HG03469 (cell line): ENCODE results near the gene OSBPL10.
"Not testable (repeated sequence)": the region's sequence is repeated elsewhere in the genome, so short reads cannot be mapped to it uniquely, and the experiment has no call there.

ENCODE experiments used
- ATAC-seq: cut with Tn5 transposase; IDR thresholded peaks from one replicate; pipeline ENCODE4 v1.9.1; 2021; ENCODE audit warnings: mild to moderate bottlenecking, moderate library complexity, moderate number of reproducible peaks; ENCODE audit not compliant: unreplicated experiment

The OSBPL10 gene

DNA sequence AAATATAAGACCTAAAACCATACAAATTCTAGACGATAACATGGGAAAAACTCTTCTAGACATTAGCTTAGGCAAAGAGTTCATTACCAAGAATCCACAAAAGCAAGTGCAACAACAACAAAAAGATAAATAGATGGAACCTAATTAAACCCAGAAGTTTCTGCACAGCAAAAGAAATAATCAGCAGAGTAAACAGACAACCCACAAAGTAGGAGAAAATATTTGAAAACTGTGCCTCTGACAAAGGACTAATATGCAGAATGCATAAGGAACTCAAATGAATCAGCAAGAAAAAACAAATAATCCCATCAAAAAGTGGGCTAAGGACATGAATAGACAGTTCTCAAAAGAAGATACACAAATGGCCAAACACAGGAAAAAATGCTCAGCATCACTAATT is 198.8 kb downstream of the OSBPL10 start:
- ATAC-seq, result not testable (repeated sequence)

DNA sequence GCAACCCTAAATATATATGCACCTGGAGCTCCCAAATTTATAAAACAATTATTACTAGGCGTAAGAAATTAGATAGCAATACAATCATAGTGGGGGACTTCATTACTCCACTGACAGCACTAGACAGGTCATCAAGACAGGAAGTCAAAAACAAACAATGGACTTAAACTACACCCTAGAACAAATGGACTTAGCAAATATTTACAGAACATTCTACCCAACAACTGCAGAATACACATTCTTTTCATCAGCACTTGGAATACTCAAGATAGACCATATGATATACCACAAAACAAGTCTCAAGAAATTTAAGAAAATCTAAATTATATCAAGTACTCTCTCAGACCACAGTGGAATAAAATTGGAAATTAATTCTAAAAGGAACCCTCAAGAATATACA is 201.5 kb downstream of the OSBPL10 start:
- ATAC-seq, result no peak

DNA sequence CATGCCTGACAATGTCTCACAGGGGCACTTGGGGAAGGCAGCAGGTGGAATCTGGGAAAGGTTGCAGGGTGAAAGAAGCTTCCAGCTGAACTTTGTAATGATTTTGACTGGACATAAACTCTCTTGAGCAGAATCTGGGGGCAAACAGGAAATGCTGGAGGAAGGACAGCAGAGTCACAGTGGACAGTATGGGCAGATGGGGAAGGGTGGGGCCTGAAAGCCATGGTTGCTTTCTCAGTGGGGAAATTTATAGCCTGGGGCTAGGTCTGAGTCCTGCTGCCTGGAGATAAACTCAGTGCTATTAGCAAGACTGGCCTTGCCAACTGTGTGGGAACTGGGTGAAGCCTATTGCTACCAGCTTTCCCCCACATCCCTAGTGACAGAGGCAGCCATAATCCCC is 203.2 kb downstream of the OSBPL10 start:
- ATAC-seq, result no peak

DNA sequence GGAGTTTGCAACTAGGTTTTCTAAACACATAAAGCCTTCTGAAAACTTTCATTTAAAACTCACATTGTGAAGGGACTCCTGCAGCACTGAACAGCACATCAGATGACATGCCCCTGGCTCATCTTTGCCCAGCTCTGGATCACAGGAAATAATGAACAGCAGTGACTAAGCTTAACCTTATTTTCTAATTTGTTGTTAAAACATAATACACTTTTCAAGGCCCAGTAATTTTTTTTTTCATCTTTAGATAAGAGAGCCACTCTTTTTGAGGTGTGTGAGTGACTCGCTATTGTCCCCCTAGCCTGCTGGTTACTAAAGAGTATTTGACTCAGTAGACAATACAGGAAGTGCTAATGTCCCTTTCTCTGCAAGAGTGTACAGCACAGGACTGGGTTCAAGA is 204.0 kb downstream of the OSBPL10 start:
- ATAC-seq, result no peak

DNA sequence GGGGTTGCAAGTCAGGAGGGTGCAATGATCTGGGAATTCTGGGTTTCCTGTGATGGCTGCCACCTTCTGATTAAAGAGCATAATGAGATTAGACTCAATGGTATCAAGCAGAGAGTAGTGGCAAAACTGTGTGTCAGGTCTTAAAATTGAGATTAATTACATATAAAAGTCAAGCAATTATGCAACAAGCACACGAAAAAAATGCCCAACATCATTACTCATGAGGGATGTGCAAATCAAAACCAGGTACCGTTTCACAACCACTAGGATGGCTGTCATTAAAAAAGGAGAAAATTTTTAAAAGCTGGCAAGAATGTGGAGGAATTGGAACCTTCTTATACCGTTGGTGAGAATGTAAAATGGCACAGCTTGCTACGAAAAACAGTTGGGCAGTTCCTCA is 205.0 kb downstream of the OSBPL10 start:
- ATAC-seq, result no peak

DNA sequence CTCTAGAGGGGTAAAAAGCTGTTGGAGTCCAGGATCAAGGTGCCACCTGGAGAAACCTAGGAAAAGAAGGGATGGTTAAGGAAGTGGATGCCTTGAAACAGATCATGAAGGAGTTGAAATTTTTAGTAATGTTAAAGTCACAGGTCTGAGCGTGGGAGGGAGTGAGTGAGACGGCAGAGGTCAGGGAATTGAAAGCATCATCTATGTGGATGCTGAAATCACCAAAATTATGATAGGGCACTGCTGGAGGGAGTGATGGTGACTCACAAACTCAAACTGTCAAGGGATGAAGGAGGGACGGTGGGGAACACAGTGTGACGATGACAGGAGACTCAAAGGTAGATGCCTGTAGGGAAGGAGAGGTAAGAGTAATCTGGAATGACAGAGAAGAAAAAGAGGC is 205.7 kb downstream of the OSBPL10 start:
- ATAC-seq, result no peak

DNA sequence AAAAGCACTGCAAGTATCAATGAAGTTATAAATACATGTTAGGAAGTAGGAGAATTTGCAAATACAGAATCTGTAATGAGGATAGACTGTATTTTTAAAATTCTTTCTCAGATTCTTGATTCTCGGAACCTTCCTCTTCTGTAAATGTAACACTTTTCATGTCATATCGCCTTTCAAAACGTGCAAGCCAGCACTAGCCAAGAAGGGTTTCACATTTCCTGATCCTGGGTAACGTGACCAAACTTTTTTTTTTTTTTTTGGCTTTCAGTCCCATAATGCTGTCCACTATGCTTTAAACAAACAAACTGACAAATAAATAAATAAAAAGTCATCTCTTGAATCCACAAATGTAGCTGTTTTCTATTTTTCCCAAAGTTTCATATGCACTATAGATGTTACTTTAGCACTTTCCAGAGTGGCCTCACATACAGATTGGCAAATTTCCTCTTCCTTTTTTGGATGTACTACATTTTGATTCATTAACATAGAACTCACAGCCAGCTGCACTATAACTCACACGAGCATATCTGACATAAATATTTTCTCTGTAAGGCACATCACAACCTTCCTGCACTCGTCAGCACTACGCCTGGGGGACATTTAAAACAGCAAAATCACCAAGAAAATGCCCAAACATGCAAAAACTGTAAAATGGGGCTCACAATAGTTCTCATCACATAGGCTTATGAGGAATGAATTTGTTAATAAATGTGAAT is 208.1 kb downstream of the OSBPL10 start:
- no peak for ATAC-seq

DNA sequence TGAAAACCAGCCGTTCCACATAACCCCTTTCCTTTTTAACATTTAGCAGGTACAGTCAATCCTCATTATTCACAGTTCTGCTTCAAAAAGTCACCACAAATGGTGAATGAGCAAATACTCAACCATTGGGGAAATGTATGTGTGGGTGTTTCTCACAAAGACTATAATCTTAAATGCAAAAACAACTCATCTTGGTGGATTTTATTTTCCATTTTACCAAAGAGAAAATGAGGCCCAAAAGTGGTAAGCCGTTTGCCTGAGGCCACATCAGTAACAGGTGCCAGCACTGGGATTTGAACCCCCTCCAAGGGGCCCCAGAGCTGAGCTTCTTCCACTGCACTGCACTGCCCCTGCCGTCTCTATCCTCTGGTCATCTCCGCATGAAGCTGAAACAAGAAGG is 208.8 kb downstream of the OSBPL10 start:
- no peak for ATAC-seq

DNA sequence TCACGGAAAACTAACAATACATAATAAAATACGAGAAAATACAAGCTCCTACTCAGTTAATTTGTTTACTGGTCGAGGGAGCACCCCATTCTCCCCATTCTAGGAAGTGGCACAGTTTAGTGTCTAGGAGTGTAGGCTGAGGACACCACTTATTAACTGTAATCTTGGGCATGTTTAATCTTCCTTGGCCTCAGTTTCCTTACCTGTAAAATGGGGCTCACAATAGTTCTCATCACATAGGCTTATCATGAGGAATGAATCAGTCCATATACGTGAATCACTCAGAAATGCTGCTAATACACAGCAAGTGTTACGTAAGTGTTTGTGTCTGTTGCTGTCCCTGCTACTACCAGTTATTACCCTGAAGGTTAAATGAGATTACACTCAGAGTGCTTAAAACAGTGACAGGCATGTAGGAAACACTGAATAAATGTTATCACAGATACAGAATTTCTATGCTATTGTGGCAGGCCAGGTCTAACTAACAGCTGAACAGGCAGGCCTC is 210.2 kb downstream of the OSBPL10 start:
- no peak for ATAC-seq

DNA sequence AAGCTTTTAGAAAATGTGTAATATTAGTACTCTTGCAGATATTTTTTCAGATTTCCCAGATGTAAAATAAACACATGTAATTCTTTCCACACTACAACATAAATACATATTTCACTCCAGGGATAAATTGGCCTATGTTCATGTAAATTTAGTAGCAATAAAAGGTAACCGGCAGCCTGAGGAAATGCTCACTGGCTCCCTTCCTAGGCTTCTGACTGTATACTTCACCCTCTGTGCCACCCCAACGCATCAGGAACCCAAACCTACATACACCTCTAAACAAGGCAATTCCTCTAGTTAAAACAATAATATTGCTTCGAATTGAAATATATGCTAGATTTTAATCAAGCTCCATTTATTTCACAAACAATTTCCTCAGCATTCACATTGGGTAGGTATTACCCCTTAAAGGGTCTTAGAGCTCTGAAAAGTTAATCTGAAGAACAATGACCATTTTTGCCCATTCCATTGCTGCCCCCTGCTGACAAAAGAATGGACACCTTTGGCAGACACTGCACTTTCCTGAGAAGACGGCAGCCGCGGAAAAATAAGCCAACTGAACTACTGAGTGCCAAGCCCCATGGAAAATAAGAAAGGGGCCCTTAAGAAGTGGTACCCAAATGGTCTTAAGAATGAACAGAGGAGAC is 212.5 kb downstream of the OSBPL10 start:
- ATAC-seq, result no peak

DNA sequence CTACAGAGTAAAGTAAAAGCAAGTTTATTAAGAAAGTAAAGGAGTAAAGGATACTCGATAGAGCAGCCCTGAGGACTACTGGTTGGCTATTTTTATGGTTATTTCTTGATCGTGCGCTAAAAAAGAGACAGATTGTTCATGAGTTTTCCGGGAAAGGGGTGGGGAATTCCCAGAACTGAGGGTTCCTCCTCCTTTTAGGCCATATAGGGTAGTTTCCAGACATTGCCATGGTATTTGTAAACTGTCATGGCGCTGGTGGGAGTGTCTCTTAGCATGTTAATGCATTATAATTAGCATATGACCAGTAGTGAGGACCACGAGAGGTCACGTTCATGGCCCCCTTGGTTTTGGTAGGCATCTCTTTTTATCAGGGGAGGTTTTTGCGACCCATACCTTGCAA is 213.1 kb downstream of the OSBPL10 start:
- no peak for ATAC-seq

DNA sequence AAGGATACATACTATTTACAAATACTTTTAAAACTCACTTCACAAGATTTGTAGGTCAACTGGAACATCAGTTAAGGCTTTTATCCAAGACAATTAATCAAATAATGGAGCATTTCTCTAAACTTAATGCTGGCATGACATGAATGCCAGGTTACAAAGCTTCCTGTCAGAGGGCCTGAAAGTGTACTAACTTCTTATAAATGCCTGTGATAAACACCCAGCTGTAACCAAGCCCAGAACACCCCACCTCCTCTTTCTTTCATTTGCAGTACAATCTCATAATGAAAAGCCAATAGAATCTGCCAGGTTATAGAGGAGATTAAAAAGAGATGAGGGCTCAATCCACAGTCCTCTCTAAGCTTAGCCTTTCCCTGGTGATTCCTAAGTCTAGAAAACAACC is 214.4 kb downstream of the OSBPL10 start:
- no peak for ATAC-seq

DNA sequence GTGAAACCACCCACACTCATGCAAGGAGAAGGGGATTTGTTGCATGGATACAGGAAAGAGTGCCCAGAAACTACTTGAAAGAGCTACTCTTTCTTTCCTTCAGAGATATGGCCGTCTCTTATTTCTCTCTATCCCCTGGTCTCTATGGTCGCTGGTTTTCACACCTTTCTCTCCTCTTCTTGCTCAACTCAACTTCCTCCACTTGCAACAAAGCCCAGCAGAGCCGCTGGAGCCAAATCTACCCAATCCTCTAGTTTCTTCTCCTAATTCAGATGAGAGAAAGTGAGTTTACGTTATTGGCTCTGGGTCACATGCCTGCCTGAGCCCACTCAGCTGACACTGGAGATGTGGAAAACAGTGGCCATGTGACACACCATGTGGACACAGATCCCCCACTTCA is 215.2 kb downstream of the OSBPL10 start:
- no peak for ATAC-seq

DNA sequence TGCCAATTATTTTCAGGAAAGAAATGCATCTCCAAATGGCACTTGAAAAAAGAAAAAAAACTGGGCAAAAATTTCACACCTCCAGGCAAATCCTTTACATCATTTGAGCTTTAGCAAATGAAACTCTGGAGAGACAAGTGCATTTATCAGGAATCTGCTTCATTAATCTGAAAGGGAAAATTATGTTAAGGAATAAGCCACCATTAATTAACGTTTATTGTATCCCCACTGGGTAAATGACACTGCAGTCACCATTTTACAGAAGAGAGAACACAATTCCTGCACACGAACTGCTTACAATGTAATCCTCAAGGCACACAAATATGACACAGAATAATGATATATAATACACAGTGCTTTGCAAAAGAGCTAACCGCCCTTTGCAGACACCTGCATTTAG is 217.3 kb downstream of the OSBPL10 start:
- ATAC-seq, result no peak

DNA sequence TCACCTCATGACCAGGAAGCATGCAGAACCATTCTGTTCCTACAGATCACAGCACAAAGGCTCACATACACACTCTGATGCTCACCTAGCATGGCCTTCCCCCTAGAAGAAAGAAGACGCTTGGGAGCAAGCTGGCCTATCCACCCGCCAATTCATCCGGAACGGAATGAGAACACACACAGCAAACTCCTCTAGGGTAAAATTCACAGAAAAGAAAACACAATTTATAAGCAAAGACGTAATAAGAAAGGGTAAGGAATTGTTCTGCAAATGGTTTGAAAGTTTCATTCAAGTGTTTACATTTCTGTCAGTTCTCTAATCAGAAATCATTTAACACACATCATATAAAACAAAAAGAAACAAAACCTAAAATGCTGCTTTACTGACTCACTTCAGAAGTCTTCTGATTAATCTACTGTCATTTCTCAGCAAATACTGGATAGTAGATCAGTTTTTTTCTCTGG is 218.1 kb downstream of the OSBPL10 start:
- ATAC-seq, result no peak

DNA sequence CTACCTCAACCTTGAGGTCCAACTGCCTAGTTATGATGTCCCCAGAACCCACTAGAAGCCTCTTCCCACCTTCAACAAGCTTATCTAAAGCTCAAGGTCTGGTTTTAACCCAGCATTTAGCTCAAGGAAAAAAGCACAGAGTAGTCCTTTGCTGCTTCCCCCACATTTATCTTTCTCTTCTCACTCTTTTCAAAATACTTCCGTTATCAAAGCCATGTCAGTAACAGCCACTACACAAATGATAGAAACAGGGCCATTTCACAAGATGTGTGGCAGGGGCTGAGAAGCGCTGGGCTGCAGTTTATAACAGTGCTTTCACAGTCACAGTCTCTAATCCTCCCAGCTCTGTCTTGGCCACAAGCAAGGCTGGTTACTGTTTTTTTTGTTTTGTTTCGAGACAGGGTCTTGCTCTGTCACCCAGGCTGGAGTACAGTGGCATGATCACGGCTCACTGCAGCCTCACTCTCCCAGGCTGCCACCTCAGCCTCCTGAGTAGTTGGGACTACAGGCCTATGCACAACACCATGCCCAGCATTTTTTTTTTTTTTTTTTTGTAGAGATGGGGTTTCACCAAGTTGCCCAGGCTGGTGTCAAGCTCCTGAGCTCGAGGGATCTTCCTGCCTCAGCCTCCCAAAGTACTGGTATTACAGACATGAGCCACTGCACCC is 218.8 kb downstream of the OSBPL10 start:
- no peak for ATAC-seq

DNA sequence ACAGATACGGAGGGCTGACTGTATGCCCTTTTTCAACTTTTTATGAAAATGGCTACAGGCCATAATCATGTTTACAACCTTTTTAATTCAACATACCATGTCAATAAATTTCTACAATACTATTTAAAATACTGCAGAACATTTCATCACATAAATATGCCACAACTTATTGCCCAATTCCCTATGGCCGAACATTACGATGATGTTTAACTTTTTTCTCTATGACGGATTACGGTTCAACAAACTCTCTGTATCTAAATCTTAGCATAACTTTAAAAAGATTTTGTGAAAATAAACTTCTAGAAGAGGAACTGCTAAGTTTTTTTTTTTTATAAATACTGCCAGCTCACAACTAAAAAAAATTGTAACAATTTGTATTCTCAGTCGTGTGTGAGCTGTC is 220.4 kb downstream of the OSBPL10 start:
- ATAC-seq, result no peak

DNA sequence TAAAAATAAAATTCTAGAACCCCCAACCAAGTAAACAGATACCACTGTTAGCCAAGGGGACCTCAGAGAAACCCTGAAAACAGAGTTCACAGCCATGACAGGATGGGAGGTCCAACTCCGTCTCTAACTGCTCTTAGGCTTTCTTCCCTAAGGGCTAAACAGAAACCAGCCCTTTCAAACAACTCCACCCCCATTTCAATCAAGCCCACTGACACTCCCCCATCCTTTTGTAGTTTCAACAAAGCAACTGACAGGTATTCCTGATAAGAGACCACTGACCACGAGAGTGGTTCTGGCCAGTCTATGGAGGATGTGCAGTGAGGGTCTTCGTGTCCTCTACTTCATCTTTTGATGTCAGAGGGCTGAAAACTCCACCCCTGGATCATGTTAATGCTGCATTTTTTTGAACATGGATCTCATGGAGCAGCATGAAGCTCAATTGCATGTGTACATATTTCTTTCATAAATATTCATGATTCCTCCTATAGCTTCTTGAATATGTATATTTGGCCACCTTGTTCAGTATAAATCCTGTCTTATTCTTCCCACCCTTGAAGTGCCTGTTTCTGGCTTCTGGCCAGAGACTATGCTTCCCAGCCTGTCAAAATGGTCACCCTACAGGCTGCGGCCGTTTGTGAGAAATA is 222.6 kb downstream of the OSBPL10 start:
- ATAC-seq, result no peak

DNA sequence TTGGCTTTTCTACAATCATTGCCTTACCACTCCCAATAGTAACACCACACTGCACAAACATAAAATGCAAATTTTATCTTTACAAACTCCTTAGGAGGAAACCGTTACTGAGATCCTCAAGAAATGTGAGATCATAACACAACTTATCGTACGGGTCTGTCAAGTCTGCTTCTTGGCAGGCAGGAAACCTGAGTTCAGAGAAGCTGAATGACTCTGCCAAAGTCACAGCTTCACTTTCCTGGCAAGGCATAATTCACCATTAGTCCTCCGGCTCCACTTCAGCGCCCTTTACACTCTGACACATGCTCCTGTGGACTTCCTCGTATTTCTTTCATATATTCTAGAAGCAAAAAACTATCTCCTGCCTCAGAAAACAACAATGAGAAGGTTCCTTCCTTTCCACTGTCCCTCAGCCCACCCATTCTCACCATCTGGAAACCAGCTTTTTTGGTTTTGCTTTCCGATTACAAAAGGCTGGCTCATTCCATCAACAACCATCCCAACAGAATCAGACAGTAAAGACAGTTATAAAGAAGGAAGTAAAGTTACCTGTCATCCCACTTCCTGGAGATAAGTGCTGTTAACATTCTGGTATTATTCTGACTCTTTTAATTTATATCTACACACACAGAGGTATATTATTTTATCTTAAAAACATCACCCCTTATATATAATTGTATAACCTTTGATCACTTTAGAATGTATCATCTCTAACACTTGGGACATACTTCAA is 225.0 kb downstream of the OSBPL10 start:
- ATAC-seq, result no peak

DNA sequence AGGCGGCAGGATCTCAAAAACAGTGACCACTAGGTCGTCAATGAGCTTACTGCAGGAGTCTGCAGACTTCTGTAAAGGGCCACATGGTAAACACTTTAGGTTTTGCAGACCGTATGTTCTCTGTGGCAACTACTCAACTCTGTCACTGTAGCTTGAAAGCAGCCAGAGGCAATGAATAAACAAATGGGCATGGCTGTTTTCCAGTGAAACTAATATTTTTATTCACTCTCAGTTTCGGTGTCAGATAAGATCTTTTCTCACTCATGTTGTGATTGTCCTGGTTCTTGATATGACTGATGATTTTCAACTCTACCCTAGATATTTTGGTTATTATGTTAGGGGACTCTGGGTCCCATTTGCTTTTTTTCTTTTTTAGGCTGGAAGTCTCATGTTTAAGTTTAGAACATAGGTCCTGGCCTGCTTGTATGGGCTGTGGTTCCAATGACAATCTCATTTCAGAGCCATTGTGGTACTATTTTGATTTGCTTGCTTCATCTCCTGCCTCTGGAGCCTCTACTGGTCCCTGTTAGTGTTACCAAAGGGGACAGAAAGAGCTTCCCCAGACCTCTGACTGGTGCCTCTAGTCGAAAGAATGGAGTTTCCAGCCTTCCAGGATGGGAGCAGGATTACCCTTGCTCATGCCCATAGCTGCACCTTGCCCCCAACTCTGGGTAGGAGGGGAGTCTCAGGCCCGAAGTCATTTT is 226.3 kb downstream of the OSBPL10 start:
- ATAC-seq, result peak; percentile 91
